ENCODE results near the gene MOB3C.

Gene MOB3C

GRCh38 chr1:46575300-46575699 is 41.3 kb downstream of the MOB3C start:
- TF ChIP-seq CTCF (IDR thresholded peaks at IDR 0.05; ENCODE audit: low read depth, low read length, missing control alignments): no peak
- in situ Hi-C loops (cut with HindIII; ENCODE audit: low pct_ligation_motif_present, low sequenced_read_pairs): no loop called here
- H3K36me3 ChIP-seq (replicated peaks): peaks cover 7% of the 10 kb centered on the region
- no peak overlapping the region for H3K27ac ChIP-seq
- no peaks in the 10 kb centered on the region for H3K27me3 ChIP-seq (replicated peaks)
- H3K4me3 ChIP-seq (ENCODE audit: low read depth, low read length): no peak overlapping the region
- no peak for DNase-seq

- no peaks in the 10 kb centered on the region for H3K27me3 ChIP-seq (replicated peaks)
- in situ Hi-C loops (cut with HindIII; ENCODE audit: low pct_ligation_motif_present, low sequenced_read_pairs): no loop called here
- DNase-seq: no peak
- H3K4me3 ChIP-seq (ENCODE audit: low read depth, low read length): no peak overlapping the region
- no peak for TF ChIP-seq CTCF (IDR thresholded peaks at IDR 0.05; ENCODE audit: low read depth, low read length, missing control alignments)
- no peak overlapping the region for H3K27ac ChIP-seq
- no peaks in the 10 kb centered on the region for H3K36me3 ChIP-seq (replicated peaks)
Measured at GRCh38 chr1:46571691-46572225, 44.9 kb downstream of the MOB3C start.

DNA sequence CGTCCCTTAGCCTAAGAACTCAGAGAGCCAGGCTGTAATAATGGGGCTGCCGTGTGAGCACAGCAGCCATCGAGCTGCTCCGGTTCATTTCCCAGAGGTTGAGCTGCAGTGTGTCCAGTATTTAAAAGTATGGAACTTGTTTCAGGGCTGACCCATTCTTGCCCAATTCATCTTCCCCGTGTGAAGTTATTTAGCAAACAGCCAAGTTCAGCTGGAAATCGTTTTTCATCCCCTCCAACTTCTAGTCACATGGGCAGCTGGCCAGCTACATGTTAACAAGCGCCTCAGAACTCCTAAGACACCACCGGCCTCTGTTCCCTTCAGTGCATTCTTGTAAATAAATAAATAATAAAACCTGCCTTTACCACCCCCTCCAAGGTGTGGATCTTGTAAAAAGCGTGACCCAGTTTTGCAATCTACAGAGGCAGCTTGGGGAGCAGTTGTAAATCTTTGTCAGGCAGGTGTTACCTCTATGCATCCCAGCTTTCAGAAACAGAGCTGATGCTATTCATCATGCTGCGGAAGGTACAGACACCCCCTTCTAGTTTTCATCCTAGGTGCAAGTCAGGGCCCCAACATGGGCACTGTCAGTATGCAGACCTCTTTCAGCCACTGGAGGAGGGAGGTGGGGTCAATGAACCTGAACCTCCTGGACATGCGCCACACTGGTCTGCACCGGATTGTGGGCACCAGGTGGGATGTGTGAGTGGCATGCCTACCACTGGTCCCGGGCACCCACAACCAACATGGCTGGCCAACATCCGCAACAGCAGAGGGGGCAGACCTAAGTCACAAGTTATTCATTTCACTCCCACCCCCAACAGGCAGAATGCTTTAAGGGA is 46.5 kb downstream of the MOB3C start:
- no peak for DNase-seq
- Histone ChIP-seq H3K4me3 (ENCODE audit: low read depth, low read length) (no peak overlapping the region), H3K27me3 (replicated peaks) (no peaks in the 10 kb centered on the region), H3K27ac (no peak overlapping the region), H3K36me3 (replicated peaks) (no peaks in the 10 kb centered on the region)
- TF ChIP-seq CTCF (IDR thresholded peaks at IDR 0.05; ENCODE audit: low read depth, low read length, missing control alignments): no peak
- in situ Hi-C loops (cut with HindIII; ENCODE audit: low pct_ligation_motif_present, low sequenced_read_pairs): no loop called here

DNA sequence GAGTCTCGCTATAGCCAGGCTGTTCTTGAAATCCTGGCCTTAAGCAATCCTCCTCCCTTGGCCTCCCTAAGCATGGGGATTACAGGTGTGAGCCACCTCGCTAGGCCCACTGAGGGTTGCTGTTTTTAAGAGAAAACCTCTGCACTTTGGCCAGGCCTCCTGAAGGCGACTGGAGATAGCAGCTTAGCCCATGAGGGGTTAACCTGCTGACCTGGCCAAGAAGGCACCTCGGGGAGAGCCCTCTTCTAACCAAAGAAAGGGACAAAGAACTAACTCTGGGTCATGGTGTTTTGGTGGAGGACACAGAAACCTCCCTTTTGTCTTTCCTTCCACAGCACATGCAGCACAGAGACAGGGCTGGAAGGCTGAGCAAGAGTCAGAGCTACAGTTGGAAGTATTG is 47.5 kb downstream of the MOB3C start:
- H3K27me3 ChIP-seq (replicated peaks): no peaks in the 10 kb centered on the region
- H3K4me3 ChIP-seq (ENCODE audit: low read depth, low read length): no peak overlapping the region
- DNase-seq: no peak
- TF ChIP-seq CTCF (IDR thresholded peaks at IDR 0.05; ENCODE audit: low read depth, low read length, missing control alignments): no peak
- in situ Hi-C loops (cut with HindIII; ENCODE audit: low pct_ligation_motif_present, low sequenced_read_pairs): no loop called here
- no peak overlapping the region for H3K27ac ChIP-seq
- no peaks in the 10 kb centered on the region for H3K36me3 ChIP-seq (replicated peaks)

DNA sequence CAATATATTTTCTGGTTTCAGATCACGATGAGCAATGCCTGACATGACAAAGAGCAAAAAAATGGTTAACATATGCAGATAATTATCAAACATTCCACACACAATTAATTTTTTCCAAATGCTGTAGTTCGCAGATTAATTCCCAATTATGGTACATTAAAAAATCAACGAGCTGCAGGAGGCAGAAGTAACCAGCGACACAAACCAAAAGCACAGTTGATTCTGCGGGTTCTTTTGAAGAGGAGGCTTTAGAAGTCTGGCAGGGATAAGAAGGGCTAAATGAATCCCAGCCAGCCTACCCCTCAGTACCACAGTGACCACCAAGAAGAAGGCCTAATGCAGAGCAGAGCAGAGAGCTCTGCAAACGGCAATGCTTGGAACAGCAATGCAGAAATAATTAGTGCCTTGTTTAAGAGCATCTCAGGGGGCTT is 48.1 kb downstream of the MOB3C start:
- Histone ChIP-seq H3K36me3 (replicated peaks) (no peaks in the 10 kb centered on the region), H3K27me3 (replicated peaks) (no peaks in the 10 kb centered on the region), H3K4me3 (ENCODE audit: low read depth, low read length) (no peak overlapping the region), H3K27ac (no peak overlapping the region)
- in situ Hi-C loops (cut with HindIII; ENCODE audit: low pct_ligation_motif_present, low sequenced_read_pairs): no loop called here
- no peak for TF ChIP-seq CTCF (IDR thresholded peaks at IDR 0.05; ENCODE audit: low read depth, low read length, missing control alignments)
- no peak for DNase-seq
